Stimulated activated CD4-positive, alpha-beta T cell treated with anti-CD3 and anti-CD28 coated beads, TNF-alpha, amount 100 ng/mL, for 48 hours (primary cell): ENCODE measurements around the gene CMSS1.

ENCODE experiments used
- DNase-seq, 3 donors: peaks; one replicate each; pipeline ENCODE4 v3.0.0-alpha.2; 2020; ENCODE audit warnings: low read depth in 3 of 3

Gene CMSS1

DNA sequence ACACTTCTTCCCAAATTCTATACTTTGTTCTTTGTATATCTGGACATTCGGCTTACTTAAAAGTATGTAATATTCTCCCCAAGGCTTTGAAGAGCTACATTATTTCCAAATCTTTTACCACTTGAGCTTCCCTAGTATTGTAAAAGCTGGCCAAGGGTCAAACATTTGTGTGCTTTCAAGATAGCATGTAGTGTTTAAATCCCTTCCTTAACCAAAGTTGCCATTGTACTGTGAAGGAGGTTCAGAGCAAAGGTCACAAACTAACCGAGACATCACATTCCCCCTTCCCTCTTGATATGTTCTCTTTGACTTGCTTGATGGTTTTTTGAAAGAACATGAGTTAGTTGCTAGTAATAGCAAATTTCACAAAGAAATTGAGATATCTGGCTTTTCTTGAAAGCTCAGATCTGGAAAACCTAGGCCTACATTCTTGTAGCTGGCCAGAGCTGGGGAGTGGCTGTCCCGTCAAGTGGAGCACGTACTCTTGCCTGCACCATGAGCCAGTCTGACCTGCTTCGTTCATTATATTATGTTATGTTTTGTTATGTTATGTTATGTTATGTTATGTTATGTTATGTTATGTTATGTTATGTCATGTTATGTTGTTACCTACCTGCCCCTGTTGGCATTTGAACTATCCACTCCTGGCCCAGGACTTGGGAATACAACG is 236.4 kb downstream of the CMSS1 start:
- no peak for DNase-seq

DNA sequence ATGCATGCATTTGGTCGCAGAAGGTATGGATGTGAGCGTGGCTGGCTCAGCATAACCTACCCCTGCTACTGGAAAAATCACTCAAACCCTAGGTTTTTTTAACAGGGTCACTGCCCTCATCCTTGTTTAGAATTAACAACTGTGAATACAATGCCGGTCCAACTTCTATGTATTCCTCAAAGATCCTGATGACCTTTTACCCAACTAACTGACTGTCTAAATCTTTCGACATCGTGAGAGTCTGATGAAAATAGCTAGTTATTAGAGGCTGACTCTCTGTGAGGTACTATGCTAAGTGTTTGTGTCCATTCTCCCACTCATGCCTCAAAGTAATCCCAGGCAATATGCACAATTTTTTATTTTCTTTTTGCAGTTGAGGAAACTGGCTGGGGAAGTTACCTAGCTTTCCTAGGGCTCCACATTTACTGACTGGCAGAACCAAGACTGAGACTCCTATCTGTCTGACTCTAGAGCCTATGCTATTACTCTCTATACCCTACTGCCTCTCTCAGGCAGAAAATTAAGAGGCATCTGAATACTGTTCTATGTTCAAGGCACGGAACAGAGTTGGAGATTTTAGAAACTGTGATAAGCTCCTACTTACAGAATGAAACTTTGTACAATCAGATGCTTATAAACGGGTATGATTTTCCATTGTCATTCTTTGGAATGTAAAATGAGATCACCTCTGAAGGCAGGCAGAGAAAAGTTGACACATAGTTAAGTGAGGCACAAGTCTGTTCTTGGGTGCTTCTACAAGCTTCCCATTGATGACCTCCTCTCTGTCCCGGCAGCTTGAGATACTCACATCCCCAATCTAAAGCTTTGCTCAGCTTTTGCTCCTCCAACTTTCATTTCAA is 240.3 kb downstream of the CMSS1 start:
- DNase-seq = no peak

DNA sequence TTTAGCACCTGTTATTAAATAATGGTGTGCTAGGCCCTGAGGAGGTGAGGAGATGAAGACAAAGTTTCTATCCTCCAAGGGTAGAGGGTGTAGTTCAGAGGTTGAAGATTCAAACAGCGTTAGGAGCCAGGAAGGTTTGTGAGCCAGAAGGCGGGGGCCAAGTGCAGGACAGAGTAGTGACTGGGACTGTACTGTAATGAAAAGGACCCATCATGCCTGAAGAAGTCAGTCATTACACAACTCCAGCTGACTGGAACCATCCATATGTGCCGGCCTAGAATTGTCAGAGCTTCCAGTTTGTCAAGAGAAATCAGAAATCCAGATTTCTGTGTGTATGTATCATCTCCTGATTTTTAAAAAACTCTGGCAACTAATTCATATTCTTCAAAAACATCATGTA is 241.8 kb downstream of the CMSS1 start:
- DNase-seq = no peak

- no peak for DNase-seq
Observed at GRCh38 chr3:100060685-100061484, 243.2 kb downstream of the CMSS1 start.

GRCh38 chr3:100062665-100063064 is 245.0 kb downstream of the CMSS1 start:
- DNase-seq = no peak

- no peak for DNase-seq
Observed at GRCh38 chr3:100063929-100064461, 246.3 kb downstream of the CMSS1 start.

GRCh38 chr3:100067589-100067988 is 249.9 kb downstream of the CMSS1 start:
- DNase-seq = no peak

GRCh38 chr3:100068826-100069225 is 251.2 kb downstream of the CMSS1 start:
- DNase-seq = peak; percentile 65 to 77 (median 68)

DNA sequence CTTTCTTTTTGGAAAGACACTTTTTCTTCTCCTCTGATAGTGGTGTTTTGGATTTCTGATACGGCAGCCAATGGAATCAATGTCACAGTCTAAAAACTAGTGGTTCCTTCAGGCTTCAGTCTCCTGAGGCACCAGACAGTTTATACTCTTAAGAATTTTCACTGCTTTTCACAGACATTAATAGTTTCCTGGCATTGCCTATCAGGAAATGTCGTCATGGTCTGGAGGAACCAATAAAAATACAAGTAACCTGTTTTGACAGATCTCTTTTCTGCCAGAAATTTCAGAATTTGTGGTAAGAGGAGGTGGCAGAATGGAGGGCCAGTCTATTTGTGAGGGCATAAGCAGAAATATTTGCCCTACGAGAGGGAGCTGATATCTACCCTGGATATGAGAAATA is 251.8 kb downstream of the CMSS1 start:
- no peak for DNase-seq

DNA sequence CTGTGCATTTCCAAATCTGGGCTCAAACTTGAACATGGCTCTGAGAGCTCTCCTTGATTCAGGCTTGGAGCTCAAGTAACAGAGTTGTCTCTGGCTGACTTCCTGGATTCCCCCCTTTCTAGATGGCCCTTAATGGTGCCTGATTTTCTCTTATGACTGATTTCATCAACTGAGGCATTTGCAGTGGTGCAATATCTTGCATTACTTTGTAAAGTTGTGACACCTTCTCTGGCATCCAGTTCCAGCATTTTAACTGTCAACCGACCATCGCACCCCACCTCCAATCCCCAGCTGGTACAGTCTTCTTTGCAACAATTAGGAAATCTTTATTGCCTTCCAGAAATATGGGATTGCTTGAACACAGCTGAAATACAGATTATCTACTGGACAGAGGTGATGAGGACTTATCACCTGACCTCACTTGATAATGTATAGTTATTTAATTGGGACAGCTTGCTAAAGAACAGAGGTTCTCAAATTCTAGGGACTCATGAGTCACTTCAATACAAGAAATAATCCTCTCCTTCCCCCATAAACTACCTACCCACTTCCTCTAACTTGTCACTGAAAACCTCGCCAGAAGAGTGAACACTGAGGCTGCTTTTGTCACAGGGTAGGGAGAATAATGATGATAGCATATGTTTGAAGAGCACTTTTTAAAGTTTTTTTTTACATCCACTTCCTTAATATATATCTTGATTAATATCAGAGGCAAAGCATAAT is 254.8 kb downstream of the CMSS1 start:
- no peak for DNase-seq

- no peak for DNase-seq
Observed at GRCh38 chr3:100073049-100073713, 255.5 kb downstream of the CMSS1 start.

GRCh38 chr3:100073714-100074307 is 256.1 kb downstream of the CMSS1 start:
- no peak for DNase-seq

GRCh38 chr3:100075196-100075595 is 257.5 kb downstream of the CMSS1 start:
- DNase-seq = no peak

GRCh38 chr3:100075851-100076730 is 258.4 kb downstream of the CMSS1 start:
- no peak for DNase-seq

- no peak for DNase-seq
Observed at GRCh38 chr3:100076731-100077529, 259.3 kb downstream of the CMSS1 start.

- DNase-seq = no peak
Observed at GRCh38 chr3:100079328-100079727, 261.7 kb downstream of the CMSS1 start.

DNA sequence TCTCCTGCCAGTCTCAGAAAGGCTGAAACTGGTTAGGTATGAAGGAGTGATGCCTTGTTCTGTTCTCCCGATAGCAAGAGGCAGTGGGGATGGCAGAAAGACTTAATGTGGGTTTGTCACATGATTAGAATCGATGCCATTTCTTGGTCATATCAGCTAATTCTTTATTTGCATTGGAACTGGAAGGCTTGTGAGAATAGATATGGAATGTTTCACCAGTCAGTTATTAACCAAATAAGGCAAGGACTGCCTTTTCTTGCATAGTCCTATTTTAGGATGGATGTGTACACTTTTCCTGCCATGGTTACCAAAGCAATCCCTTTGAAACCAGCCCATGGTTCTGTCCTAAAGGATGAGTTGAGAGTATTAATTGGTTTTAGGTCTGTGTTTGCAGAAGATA is 262.9 kb downstream of the CMSS1 start:
- DNase-seq = no peak

DNA sequence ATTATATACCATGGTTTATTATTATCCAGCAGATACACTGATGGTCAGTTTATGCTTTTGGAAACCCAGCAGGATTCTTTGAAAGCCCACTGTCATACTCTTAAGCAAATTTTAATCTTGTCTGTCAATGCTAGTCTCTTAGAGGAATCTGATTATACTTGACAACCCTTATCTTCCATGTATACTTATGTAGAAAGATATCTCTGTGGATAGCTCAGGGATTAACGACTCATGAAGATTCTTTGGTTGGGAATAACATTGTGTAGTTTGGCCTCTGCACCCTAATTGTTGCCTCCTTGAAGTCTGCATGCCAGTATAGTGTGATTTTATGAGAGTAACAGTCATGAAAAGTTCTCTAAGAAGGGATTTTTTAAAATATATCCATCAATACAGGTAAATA is 263.6 kb downstream of the CMSS1 start:
- no peak for DNase-seq
